Epidermal melanocyte (primary cell): ENCODE measurements around the gene ZFYVE28.
"Not testable (repeated sequence)": the region's sequence is repeated elsewhere in the genome, so short reads cannot be mapped to it uniquely, and the experiment has no call there.

Source experiments
- DNase-seq: peaks from one replicate; pipeline ENCODE4 v3.0.0; 2011; ENCODE audit warnings: low spot score; ENCODE audit not compliant: insufficient read length

The ZFYVE28 gene

GRCh38 chr4:2249526-2250356 lies 168.7 kb downstream of the ZFYVE28 start:
- DNase-seq = no peak

DNA sequence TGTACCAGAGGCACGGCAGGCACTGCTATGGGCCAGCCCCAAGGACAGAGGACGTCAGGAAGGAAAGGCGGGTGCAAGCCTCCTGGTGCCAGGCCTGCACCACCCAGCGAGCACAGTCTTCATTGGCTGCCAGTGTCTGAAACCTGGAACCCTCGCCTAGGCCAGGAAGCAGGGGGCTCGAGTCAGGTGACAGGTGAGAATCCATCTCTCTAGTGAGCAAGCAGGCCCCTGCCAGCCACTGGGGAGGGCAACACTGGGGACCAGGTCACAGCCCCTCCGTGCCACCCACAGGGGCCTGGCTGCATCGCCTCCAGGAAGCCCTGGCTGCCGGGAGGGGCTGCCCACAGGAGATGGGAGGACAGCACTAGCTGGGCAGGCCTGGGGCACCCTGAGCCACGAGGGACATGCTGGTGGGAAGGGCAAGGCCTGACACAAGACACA lies 169.6 kb downstream of the ZFYVE28 start:
- no peak for DNase-seq

DNA sequence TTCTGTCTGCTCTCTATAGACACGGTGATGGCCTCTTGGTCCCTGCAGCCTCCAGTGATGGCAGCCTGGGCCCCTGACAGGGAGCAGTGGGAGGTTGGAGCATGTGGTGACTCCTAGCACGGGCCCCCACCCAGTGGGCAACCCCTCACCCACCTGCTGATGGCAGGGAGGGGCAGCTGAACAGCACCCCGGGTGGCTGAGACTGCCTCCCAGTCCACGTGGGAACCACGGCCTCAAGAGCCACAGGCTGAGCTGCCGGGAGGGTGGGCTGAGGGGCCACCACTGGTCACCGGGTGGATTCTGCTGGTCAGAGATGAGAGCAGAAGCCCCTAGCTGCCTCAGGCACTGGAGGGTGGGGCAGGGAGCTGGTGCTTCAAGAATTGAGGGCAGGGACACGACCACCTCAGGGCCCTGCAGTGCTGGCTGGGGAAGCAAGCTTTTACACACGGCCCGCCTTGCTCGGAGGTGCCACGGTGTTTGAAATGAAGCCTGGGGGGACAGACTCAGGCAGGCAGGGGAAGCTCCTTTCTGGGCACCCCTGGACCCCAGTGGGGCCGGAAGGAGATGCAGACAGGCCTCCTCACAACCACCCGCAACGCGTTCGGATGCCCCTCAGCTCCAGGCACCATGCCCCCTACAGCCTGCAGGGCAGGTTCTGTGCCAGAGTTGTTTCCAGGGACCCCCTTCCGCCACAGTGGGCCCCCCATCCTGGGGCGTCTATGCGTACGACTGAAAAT lies 170.2 kb downstream of the ZFYVE28 start:
- DNase-seq = no peak

DNA sequence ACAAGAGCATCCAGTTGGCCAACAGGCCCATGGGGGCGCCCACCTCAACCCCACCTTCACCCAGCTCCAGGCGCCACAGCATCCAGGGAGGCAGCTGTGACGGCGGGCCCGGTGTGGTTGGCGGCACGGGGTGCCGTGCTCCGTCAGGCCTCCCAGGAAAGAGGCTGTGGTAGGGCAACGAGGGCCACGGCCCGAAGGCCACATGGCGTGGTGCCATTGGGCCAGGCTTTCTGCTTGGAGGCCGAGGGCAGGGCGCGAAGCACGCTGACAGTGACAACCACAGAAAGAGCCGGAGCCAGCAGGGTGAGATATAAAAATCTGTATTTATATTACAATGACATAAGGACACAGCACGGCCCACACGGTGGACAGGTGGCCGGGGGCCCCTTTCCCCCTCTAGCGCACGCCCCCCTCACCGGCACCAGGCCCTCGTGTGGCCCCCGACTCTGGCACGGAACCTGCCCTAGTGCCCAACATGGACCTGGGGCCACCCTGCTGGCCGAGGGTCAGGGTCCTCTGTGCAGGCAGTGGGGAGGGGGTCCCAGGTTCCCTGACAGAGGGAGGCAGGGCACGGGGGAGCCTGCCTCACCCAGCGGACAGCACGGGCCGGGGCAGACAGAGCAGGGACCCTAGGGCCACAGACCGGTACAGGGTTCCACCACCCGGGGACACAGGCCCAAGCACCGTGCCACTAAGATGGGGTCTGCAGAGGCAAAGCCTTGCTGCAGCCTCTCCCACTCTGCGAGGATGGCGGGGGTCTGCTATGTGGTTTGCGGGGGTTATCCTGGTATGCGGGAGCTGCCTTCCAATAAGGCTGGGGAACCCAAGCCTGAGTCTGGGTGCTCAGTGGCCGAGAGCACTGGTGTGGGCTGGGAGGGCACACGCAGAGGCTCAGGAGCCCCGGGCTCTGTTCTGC lies 171.1 kb downstream of the ZFYVE28 start:
- no peak for DNase-seq

- DNase-seq = no peak
Measured at GRCh38 chr4:2246384-2247127, 171.9 kb downstream of the ZFYVE28 start.

DNA sequence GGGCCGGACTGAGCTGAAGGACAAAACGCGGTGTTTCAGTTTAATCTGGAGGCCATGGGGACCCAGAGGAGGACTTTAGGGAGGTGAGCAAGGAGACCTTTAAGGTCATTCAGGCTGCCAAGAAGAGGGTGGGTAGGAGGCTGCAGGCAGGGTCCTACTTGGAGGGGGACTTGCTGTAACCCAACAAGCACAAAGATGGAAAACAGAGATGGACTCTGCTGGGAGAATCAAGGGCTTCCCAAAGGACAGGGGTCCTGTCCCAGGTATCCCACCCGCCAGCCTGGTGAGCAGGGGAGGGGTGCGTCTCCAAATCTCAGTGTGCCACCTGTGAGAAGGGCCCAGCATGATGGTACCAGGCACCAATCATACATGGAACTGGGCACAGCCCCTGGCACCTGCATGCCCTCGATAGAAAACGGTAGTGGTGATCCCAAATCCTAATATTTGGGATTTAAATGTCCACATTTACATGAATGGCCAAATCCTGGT lies 172.6 kb downstream of the ZFYVE28 start:
- DNase-seq = no peak

DNA sequence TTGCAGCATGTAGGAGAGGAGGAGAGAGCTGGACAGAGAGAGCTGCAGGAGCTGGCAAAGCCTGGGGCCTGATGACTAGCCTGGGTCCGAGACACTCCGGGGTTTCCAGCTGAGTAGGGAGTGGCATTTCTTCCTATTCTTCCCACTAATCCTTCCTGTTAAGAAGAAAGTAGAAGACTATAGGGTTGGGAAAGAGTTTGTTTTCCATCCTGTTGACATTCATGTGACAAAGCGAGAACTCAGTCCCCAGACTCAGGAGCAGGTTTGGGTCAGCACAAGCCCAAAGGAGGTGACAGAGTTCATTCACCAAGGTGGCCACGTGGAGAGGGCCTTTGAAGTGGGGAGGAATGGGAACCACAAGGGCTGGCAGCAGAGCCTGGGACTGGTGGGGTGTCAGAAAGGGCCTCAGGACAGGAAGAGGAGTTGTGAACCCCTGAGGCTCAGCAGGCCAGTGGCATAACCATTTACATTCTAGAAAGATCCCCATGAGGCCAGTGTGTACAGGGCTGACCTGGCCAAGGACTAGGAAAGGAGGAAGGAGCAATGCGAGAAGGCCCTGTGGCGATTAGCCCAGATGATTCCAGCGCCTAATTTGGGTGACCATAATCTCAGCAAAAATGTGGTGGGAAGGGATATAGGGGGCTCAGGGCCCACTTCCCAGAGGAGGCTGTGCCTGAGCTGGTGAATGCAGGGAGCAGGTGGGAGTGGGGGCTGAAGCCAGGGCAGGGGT lies 173.2 kb downstream of the ZFYVE28 start:
- no peak for DNase-seq

DNA sequence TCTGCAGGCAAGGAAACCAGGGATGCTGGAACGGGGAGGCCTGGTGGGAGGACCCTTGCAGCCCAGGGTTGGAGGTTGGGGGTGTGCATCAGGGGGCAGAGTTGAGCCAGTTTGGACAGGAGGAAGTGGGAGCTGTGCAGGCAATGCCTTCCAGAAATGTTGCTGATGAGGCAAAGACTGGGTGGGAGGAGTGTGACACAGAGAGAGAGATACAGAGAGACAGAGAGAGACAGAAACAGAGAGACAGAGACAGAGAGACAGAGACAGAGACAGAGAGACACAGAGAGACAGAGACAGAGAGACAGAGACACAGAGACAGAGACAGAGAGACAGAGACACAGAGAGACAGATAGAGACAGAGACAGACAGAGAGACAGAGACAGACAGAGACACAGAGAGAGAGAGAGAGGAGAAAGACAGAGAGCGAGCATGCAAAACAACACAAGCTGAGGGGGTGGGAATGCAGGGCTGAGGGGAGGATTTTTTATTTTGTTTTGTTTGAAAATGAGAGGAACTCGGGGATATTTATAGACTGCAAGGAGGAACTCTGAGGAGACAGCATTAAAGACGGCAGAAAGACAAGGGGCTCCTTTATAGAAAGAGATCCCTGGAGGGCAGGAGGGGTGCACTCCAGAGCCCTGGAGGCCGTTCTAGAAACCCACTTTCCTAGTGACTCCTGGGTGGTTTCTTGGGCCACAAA lies 174.6 kb downstream of the ZFYVE28 start:
- peak; percentile 84 for DNase-seq

DNA sequence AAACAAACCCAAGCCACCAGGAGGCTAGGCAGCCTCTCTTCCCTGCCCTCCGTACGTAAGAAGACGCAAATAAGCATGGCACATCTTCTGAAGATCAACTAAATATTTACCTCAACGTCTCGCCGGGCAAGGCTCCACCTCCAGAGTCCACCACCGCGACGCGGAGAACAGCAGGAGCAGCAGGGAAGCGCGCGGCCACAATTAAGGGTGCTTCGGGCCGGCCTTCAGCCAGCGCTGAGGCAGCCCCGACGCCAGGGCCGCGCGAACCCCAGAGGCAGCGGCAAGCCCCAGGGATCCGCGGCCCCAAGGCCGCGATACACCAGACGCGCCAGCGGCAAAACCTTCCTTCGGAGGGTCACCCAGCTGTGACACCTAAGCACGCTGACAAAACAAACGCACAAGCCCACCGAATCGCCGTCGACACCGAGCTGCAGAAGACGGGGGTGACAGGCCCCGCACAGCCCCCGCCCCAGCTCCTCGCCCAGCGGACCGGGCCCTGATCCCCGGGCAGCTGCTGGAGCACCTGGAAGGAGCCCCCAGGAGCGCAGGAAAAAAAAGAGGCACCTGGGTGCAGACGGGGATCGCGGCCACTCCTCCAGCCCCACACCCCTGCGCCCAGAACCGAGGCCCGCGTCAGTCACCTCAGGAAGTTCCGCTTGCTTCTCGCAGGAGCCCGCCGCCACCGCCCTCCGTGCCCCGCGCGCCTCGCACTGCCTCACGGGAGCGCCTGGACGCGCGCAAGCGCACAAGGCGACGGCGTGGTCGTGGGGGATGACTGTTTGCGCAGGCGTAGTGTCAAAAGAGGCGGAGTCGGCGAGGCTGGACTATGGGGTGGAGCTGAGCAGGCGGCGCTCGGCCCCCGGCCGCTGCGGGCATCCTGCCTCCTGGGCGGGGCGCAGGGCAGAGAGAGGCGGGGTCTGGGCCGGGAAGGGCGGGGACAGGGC lies 176.8 kb downstream of the ZFYVE28 start, which contains the start of the genes HAUS3 and POLN:
HAUS3 (minus strand) TSS at position 712 of the 944 bp plus-strand sequence. CDS start 1,175 bp downstream, outside the sequence.
POLN (minus strand) TSS at position 712 of the 944 bp plus-strand sequence. CDS start 12,890 bp downstream, outside the sequence.
- DNase-seq = peak; percentile 99

DNA sequence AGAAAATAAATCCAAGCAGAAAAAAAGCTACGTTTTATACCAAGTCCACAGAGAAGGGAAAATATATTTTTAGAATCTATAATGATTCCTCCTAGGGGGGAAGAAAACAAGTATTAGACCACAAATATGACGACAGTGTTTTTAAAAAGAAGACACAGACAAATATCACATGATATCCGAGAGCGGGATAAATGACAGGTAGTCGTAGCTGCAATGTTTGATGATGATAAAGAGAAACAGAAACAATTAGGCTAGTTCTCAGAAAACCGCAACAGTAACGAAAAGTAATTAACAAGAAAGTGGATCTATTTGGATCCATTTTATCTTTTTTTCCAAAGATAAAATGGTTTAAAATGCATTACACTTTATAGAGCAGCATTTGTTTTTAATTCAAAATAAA lies 177.4 kb downstream of the ZFYVE28 start:
- no peak for DNase-seq

- no peak for DNase-seq
Measured at GRCh38 chr4:2236944-2237666, 181.3 kb downstream of the ZFYVE28 start.

DNA sequence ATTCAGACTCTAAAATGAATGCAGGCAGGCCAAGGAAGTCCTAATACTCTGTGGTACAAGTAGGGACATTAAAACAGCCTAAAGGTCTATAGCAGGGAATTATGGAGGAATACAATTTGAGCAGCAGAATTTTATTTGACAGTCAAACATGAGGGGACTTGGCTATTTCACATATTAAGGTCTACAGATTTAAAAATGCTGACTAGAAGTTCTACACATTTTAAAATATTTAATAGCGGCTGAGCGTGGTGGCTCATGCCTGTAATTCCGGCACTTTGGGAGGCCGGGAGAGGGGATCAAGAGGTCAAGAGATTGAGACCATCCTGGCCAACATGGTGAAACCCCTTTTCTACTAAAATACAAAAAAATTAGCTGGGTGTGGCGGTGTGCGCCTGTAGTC lies 187.4 kb downstream of the ZFYVE28 start:
- DNase-seq = no peak

DNA sequence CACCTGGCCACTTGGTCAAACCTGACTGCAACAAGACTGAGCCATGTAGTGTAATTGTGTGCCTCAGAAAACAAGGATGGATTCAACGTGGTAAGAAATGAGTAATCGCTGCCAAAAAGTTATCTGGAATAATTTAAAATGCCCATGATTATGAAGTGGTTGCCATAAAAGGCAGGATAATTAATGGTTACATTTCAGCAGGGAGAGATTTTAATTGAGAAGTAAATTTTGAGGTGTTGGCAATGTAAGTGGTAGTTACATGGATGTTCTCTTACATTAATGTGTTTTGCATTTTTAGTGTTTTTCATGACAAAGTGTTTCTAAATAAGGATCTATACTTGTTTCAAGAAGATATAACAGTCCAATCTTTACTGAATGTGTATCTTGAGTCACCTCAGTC lies 192.2 kb downstream of the ZFYVE28 start:
- no peak for DNase-seq

DNA sequence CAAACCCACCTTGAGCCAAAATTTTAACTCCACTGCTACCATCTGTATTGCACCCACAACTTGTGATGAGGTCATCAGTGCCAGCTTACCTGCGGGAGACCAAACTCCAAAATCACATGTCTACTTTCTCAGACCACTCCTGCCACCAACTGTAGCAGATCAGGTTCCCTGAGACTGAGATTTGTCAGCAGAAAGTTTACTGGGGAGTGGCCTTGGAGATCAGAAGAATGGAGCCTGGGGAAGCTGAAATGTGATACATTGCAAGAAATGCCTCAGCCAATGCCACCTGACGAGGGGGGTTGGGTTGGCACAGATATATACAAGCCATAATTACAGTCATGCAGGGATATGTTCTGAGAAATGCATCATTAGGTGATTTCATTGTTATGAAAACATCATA lies 195.6 kb downstream of the ZFYVE28 start:
- DNase-seq = no peak

DNA sequence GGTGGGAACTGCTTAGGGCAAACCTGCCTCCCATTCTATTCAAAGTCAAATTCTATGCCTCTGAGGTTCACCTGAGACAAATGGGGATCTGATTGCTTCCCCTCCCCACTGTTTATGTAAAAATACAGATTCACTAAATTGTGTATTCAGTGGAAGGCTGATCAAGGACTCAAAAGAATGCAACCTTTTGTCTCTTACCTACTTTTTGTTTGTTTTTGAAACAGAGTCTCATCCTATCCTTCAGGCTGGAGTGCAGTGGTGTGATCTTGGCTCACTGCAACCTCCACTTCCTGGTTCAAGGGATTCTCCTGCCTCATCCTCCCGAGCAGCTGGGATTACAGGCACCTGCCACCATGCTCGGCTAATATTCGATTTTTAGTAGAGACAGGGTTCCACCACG lies 197.1 kb downstream of the ZFYVE28 start:
- DNase-seq = not testable (repeated sequence)

DNA sequence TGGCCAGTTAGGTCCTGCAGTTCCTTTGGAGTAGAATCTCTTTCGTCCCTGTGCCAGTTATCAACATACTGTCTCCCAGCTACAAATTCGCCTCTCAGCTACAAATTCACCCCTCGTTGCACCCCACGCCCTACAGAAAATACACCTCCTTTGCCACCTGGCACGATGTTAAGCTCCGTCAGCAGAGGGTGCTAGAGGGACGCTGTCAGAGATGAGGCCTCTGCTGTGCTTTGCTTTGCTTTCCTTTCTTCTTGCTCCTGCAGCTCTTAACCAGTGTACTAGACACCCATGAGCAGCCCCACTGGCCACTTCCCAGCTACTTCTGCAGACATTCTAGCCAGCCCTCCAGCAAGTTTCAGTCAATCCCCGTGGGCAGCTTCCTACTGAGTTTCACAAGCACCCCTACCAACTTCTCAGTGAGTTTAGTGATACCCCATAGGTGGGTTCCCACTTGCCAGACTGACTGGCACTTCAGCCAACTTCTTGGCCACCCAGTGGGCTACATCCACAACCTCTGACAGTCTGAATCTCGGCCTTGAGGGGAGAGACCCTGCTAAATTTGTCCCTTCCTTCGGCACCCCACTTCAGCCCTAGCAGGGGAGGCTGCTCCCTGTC lies 198.3 kb downstream of the ZFYVE28 start:
- peak; percentile 52 for DNase-seq
